CD4-positive, alpha-beta T cell treated with Interleukin-10 for 1 hour (primary cell): ENCODE results near the gene HMGB2.

ENCODE experiments used
- DNase-seq: peaks from one replicate; pipeline ENCODE4 v3.0.0-alpha.2; 2020

Gene HMGB2

DNA sequence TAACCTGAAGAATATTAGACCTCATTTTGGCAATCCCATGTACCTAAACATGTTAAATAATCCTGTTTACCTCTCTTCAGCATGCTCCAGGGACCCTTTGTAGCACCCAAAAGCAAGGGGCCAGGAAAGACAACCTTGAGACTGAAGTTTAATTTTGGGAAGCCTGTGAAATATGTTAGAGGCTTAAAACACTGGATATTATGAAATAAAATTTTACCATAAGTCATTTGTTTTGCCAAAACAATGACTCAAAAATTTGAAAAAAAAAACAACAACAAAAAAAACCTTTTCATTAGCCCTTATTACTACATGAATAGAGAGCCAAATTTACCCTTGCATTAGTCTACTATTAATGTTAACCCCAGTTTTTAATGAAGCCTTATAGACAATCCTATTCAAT lies 49.7 kb downstream of the HMGB2 start:
- DNase-seq = no peak

DNA sequence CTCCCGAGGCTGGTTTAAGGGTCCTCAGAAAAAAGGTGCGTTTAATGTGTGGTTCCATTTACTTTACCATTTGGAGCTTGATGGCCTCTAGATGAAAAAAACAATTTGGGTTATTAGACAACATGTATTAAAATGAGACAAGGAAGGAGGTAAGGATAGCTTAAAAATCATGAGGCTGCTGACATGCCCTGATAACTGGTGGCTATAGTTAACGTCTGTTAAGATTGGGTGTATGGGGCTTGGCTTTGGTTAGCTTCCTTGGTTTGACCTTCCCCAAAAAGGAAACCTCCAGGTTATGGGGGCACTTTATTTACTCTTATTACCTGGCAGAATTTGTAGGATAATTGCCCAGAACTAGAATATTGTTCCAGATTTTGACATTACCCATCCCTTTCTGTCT lies 51.5 kb downstream of the HMGB2 start:
- no peak for DNase-seq

DNA sequence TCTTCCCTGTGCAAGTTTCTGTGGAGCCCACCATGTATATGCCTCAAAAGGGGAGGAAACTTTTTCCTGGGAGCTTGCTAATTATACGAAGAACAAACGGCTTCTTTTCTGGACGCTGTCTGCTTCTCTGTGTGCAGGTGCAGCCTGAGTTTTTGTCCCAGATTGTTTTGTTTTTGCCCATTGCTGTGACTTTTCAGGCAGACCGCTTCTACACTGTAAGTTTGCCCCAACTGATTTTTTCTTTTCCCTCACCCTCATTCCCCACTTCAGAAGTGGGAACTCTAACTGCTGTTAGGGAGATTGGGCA lies 51.9 kb downstream of the HMGB2 start:
- no peak for DNase-seq

DNA sequence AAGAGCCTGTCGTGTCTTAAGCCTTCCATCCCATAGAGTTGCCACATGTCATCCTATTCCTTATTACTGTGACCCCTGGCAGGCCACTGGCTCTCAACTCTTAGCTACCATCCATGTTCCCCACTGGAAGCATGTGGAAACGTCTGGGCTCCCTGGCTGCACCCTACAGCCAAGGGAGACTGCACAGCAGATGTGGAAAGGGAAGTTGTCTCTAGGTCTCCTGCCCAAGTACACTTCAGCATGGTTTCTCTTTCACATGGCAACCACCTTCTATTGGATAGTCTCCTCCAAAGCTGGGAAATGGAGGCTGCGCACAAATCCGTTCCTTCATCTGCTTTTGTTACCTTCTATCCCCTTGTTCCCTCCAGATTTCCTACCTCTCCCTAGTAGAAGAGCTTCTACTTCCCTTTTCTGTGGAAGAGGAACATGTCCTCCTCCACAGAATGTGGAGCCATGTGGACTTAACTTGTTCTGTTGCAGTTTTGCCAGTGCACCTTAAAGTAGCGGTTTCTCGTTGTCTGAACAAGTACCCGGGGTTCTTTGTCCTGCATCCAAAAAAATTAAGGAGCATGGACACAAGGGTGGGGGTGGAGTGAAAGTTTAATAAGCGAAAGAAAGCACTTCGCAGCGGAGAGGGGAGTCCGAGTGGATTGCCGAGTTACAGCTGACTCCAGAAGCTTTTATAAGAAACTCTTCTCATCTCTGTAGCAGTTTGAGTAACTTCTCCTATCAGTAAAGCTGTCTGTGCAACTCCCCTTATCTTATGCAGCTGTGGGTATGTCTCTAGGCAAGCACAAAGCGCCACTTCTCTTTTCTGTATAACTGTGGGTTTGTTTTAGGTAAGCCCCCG lies 52.5 kb downstream of the HMGB2 start:
- DNase-seq = no peak
